ENCODE data around the gene SEMG1.

SEMG1 gene

DNA sequence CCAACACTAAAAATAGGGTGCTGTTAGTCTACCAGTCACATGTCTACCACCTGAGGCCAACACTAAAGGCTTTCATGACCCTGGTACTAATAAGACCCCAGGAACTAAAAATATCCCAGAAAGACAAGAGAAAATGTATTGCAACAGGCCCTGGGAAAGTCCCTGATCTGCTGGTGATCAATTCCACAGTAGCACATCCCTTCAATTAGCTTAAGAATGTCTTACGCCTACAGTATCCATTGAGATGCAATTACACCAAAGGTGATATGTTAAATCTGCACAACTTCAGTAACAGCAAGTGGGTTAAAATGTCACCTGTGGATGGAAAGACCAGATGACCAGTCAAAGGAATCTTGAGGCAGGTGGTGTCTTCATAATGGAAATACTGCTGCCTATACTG is 3.1 kb downstream of the SEMG1 start:
- in situ Hi-C loops (cut with HindIII; ENCODE audit: low pct_ligation_motif_present, low sequenced_read_pairs), result no loop called here
- DNase-seq, result no peak
- no peak overlapping the region for H3K4me3 ChIP-seq (ENCODE audit: low read depth, low read length)
- H3K27ac ChIP-seq, result no peak overlapping the region
- TF ChIP-seq, protein P1, sequence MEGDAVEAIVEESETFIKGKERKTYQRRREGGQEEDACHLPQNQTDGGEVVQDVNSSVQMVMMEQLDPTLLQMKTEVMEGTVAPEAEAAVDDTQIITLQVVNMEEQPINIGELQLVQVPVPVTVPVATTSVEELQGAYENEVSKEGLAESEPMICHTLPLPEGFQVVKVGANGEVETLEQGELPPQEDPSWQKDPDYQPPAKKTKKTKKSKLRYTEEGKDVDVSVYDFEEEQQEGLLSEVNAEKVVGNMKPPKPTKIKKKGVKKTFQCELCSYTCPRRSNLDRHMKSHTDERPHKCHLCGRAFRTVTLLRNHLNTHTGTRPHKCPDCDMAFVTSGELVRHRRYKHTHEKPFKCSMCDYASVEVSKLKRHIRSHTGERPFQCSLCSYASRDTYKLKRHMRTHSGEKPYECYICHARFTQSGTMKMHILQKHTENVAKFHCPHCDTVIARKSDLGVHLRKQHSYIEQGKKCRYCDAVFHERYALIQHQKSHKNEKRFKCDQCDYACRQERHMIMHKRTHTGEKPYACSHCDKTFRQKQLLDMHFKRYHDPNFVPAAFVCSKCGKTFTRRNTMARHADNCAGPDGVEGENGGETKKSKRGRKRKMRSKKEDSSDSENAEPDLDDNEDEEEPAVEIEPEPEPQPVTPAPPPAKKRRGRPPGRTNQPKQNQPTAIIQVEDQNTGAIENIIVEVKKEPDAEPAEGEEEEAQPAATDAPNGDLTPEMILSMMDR (IDR thresholded peaks at IDR 0.05; ENCODE audit: low read depth, low read length, missing control alignments), result no peak
- no peaks in the 10 kb centered on the region for H3K27me3 ChIP-seq (replicated peaks)
- H3K36me3 ChIP-seq (replicated peaks), result no peaks in the 10 kb centered on the region

DNA sequence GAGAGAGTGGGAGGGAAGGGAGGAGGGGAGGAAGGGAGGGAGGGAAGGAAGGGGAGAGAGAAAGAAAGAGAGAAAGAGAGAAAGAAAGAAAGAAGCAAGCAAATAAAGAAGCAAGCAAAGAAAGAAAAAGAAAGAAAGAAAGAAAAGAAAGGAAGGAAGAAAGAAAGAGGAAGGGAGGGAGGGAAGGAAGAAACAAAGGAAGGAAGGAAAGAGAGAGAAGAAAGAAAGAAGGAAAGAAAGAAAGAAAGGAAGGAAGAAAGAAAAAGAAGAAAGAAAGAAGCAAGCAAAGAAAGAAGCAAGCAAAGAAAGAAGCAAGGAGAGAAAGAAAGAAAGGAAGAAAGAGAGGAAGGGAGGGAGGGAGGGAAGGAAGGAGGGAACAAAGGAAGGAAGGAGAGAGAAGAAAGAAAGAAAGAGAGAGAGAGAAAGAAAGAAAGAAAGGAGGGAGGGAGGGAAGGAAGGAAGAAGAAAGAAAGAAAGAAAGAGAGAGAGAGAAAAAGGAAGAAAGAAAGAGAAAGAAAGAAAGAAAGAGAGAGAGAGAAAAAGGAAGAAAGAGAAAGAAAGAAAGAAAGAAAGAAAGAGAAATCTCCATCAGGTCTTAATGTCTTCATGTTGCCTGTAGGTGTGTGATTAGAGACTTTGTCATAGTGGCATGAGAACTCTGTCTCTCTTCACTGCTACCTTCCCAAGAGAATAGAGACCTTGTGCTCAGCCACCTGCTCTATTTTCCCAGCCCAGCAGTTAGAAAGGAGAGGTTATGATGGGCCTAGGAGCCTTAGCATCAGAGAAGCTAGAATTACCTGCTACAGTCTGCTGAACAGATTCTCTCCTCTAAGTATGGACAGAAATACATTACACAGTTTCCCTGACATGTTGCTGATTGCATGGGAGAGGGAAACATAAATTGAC is 5.0 kb downstream of the SEMG1 start:
- no peaks in the 10 kb centered on the region for H3K27me3 ChIP-seq (replicated peaks)
- H3K36me3 ChIP-seq (replicated peaks), result no peaks in the 10 kb centered on the region
- no peak for DNase-seq
- H3K4me3 ChIP-seq (ENCODE audit: low read depth, low read length), result no peak overlapping the region
- TF ChIP-seq, protein P1 (IDR thresholded peaks at IDR 0.05; ENCODE audit: low read depth, low read length, missing control alignments), result no peak
- in situ Hi-C loops (cut with HindIII; ENCODE audit: low pct_ligation_motif_present, low sequenced_read_pairs), result no loop called here
- H3K27ac ChIP-seq, result no peak overlapping the region

DNA sequence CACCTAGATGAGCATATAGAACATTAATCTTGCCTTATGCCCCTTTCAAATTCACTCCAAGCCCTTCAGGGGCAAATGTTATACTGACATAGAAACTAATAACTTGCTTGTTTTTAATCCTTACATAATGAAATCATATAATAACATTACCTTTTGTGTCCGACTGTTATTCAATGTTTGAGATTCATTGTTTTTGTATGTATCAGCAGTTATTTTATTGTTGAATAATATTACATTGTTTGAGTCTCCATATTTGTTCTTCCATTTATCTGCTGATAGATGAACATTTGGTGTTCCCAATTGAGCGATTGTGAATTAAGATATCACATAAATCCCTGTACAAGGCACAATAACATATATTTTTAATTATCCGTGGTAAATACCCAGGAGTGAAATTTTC is 6.0 kb downstream of the SEMG1 start:
- H3K4me3 ChIP-seq (ENCODE audit: low read depth, low read length), result no peak overlapping the region
- H3K27ac ChIP-seq, result no peak overlapping the region
- DNase-seq, result no peak
- TF ChIP-seq, protein P1 (IDR thresholded peaks at IDR 0.05; ENCODE audit: low read depth, low read length, missing control alignments), result no peak
- H3K27me3 ChIP-seq (replicated peaks), result no peaks in the 10 kb centered on the region
- in situ Hi-C loops (cut with HindIII; ENCODE audit: low pct_ligation_motif_present, low sequenced_read_pairs), result no loop called here
- no peaks in the 10 kb centered on the region for H3K36me3 ChIP-seq (replicated peaks)

DNA sequence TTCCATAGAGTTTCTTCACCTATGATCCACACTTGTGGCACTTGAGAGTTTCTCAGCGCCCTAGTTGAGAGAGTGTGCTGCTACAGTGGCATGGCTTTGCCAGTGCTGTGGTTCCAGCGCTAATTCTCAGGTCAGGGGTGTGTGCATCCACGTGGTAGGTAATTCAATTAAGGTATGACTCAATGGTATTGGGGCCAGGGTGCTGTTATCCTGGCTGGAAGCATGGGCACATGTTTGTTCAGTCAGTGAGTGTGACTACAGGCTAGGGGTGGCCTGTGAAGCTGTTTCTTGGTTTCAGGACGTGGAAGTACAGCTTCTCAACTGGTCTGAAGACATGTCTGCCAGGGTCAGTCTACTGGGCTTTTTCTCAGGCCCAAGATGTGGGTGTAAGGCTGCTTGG is 11.3 kb downstream of the SEMG1 start:
- Histone ChIP-seq H3K36me3 (replicated peaks) (no peaks in the 10 kb centered on the region), H3K4me3 (ENCODE audit: low read depth, low read length) (no peak overlapping the region), H3K27ac (no peak overlapping the region), H3K27me3 (replicated peaks) (no peaks in the 10 kb centered on the region)
- DNase-seq, result no peak
- in situ Hi-C loops (cut with HindIII; ENCODE audit: low pct_ligation_motif_present, low sequenced_read_pairs), result no loop called here
- TF ChIP-seq, protein P1 (IDR thresholded peaks at IDR 0.05; ENCODE audit: low read depth, low read length, missing control alignments), result no peak

DNA sequence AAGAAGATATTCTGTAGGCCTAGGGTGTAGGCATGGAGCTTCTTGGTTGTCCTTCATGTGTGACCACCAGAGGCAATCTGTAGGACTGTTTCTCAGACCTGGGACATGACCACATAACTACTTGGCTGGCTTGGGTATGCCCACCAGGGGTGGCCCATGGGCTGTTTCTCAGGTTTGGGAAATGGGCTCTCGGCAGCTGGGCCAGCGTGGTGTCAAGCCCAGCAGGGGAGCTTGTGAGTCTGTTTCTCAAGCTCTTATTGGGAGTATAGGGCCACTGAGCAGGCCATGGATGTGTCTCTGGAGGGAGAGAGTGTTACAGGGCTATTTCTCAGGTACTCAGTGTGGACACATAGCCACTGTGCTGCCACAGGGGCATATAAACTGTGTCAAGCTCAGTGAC is 11.8 kb downstream of the SEMG1 start:
- TF ChIP-seq, protein P1 (IDR thresholded peaks at IDR 0.05; ENCODE audit: low read depth, low read length, missing control alignments), result no peak
- DNase-seq, result no peak
- in situ Hi-C loops (cut with HindIII; ENCODE audit: low pct_ligation_motif_present, low sequenced_read_pairs), result no loop called here

More for the DNA sequence above, 11.8 kb downstream of the SEMG1 start:
- H3K27ac ChIP-seq, result no peak overlapping the region
- H3K27me3 ChIP-seq (replicated peaks), result no peaks in the 10 kb centered on the region
- H3K4me3 ChIP-seq (ENCODE audit: low read depth, low read length), result no peak overlapping the region
- H3K36me3 ChIP-seq (replicated peaks), result no peaks in the 10 kb centered on the region

All from brain microvascular endothelial cell (primary cell).